Trophoblast cell (in vitro differentiated cells and primary cell): ENCODE measurements around the gene NTPCR.
"Not testable (repeated sequence)": the region's sequence is repeated elsewhere in the genome, so short reads cannot be mapped to it uniquely, and the experiment has no call there.

Experiments used
- DNase-seq, 2 donors: peaks; one replicate each; pipeline ENCODE4 v3.0.0-alpha.2; 2016
- H2AFZ ChIP-seq: 2 replicates; pipeline ENCODE4 v1.6.1; 2013; ENCODE audit warnings: low read length, moderate library complexity, mild to moderate bottlenecking; ENCODE audit not compliant: insufficient read depth, poor library complexity
- H2AK5ac ChIP-seq: 2 replicates; pipeline ENCODE4 v1.6.1; 2013; ENCODE audit warnings: mild to moderate bottlenecking, low read length
- H2BK120ac ChIP-seq: 2 replicates; pipeline ENCODE4 v1.6.1; 2013; ENCODE audit warnings: low read length, mild to moderate bottlenecking, moderate library complexity; ENCODE audit not compliant: insufficient read depth, poor library complexity
- H2BK12ac ChIP-seq: 2 replicates; pipeline ENCODE4 v1.6.1; 2013; ENCODE audit warnings: mild to moderate bottlenecking, low read length, moderate library complexity
- H2BK5ac ChIP-seq: 2 replicates; pipeline ENCODE4 v1.6.1; 2013; ENCODE audit warnings: low read length, low read depth, moderate library complexity, mild to moderate bottlenecking; ENCODE audit not compliant: poor library complexity
- H3K14ac ChIP-seq: 2 replicates; pipeline ENCODE4 v1.6.1; 2013; ENCODE audit warnings: mild to moderate bottlenecking, low read length
- H3K18ac ChIP-seq: 2 replicates; pipeline ENCODE4 v1.6.1; 2013; ENCODE audit warnings: mild to moderate bottlenecking, low read length
- H3K23ac ChIP-seq: 2 replicates; pipeline ENCODE4 v1.6.1; 2013; ENCODE audit warnings: low read length
- H3K27ac ChIP-seq: 2 replicates; pipeline ENCODE4 v1.5.1; 2013; ENCODE audit warnings: low read depth, mild to moderate bottlenecking, inconsistent platforms, low read length, moderate library complexity
- H3K27me3 ChIP-seq: 2 replicates; pipeline ENCODE4 v1.6.1; 2013; ENCODE audit warnings: inconsistent platforms, mild to moderate bottlenecking, low read length, moderate library complexity; ENCODE audit not compliant: insufficient read depth
- H3K36me3 ChIP-seq, 2 experiments: 1 replicate in 1 of 2; 2 replicates in 1 of 2; pipeline ENCODE4 v1.6.1; 2013; ENCODE audit warnings: low read length in 2 of 2, mild to moderate bottlenecking in 2 of 2, moderate library complexity in 1 of 2; ENCODE audit not compliant: insufficient read depth in 2 of 2, control insufficient read depth in 1 of 2
- H3K4ac ChIP-seq: 2 replicates; pipeline ENCODE4 v1.6.1; 2013; ENCODE audit warnings: low read depth, mild to moderate bottlenecking, low read length, moderate library complexity
- H3K4me1 ChIP-seq, 2 experiments: 1 replicate in 1 of 2; 2 replicates in 1 of 2; pipeline ENCODE4 v1.6.1; 2013; ENCODE audit warnings: low read length in 2 of 2, mild to moderate bottlenecking in 2 of 2, moderate library complexity in 1 of 2; ENCODE audit not compliant: insufficient read depth in 2 of 2, control insufficient read depth in 1 of 2
- H3K4me2 ChIP-seq: 2 replicates; pipeline ENCODE4 v1.6.1; 2013; ENCODE audit warnings: inconsistent platforms, mild to moderate bottlenecking, low read length, moderate library complexity
- H3K4me3 ChIP-seq: 2 replicates; pipeline ENCODE4 v1.5.1; 2013; ENCODE audit warnings: mild to moderate bottlenecking, low read depth, low read length, inconsistent platforms
- H3K79me1 ChIP-seq: one replicate; pipeline ENCODE4 v1.6.1; 2013; ENCODE audit warnings: low read length
- H3K79me2 ChIP-seq: 2 replicates; pipeline ENCODE4 v1.6.1; 2013; ENCODE audit warnings: low read length, mild to moderate bottlenecking; ENCODE audit not compliant: control insufficient read depth, insufficient read depth, poor library complexity
- H3K9ac ChIP-seq: 2 replicates; pipeline ENCODE4 v1.6.1; 2013; ENCODE audit warnings: mild to moderate bottlenecking, low read length
- H3K9me3 ChIP-seq: 2 replicates; pipeline ENCODE4 v1.6.1; 2013; ENCODE audit warnings: low read depth, mild to moderate bottlenecking, control low read depth, inconsistent platforms, low read length; ENCODE audit not compliant: insufficient read depth
- H4K12ac ChIP-seq: 2 replicates; pipeline ENCODE4 v1.6.1; 2013; ENCODE audit warnings: low read depth, mild to moderate bottlenecking, low read length, moderate library complexity
- H4K8ac ChIP-seq: 2 replicates; pipeline ENCODE4 v1.6.1; 2013; ENCODE audit warnings: low read depth, mild to moderate bottlenecking, low read length, moderate library complexity
- H4K91ac ChIP-seq: one replicate; pipeline ENCODE4 v1.6.1; 2013; ENCODE audit warnings: low read depth, mild to moderate bottlenecking, low read length, moderate library complexity
- WGBS: extraction: QIAGEN DNeasy Blood & Tissue Kit; methylation state at CpG from one replicate; pipeline ENCODE4 v1.1.7; 2013; ENCODE audit warnings: missing lambda C conversion rate; ENCODE audit not compliant: insufficient read length, insufficient coverage; ENCODE audit errors: extremely low coverage; 5-methylcytosine and 5-hydroxymethylcytosine counted together

The NTPCR gene

GRCh38 chr1:232927166-232927565, 23.2 kb upstream of the NTPCR start:
- not testable (repeated sequence) for H3K4me3 ChIP-seq, H3K18ac ChIP-seq, H2BK12ac ChIP-seq, H3K23ac ChIP-seq, H3K9ac ChIP-seq, H4K12ac ChIP-seq, H3K9me3 ChIP-seq, H3K4ac ChIP-seq, H4K8ac ChIP-seq, H3K79me1 ChIP-seq, H3K14ac ChIP-seq, H2AFZ ChIP-seq, H3K27me3 ChIP-seq, H3K4me2 ChIP-seq, H3K36me3 ChIP-seq, H2BK120ac ChIP-seq, H2BK5ac ChIP-seq, DNase-seq, H4K91ac ChIP-seq, H3K79me2 ChIP-seq, H2AK5ac ChIP-seq, H3K27ac ChIP-seq, H3K4me1 ChIP-seq
- WGBS, result no CpG with 5 or more reads among the region's 6 CpGs

DNA sequence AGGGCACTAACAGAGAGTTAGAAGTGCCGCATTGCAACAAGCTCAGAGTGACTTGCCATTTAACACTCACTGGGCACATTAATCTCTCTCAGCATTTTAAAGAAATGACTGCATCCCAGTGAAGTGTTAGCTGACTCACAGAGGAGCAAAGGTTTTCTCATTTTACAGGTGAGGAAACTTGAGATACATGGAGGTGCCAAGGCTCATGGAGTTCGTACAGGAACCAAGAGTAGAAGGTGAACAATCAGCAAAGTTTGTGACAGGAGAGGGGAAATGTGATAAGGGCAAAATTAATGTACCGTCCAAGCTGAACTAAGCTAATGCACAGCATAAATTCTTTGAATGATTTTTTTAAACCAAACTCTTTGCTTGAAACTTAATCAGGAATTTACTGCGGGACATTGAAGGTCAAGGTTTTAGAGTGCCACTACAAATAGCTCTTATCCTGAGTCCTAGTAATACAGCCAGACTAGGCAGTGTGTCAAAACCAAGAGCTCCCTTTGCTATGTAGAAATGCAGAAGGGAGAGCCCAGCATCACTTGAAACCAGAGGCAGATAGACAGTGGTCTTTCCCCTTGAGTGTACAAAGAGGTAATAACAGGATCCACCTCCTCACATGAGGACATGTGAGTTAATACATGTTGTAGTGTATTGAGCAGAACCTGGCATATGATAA, 22.4 kb upstream of the NTPCR start:
- Histone ChIP-seq H2AFZ (no peak overlapping the region), H3K18ac (no peak overlapping the region), H3K9ac (no peak overlapping the region), H3K79me2 (no peaks in the 10 kb centered on the region), H3K9me3 (peaks cover 6% of the 10 kb centered on the region), H3K14ac (no peak overlapping the region), H4K91ac (no peak overlapping the region), H2BK5ac (no peak overlapping the region), H3K4me1 (no peaks in the 10 kb centered on the region), H3K4me2 (no peak overlapping the region), H3K27me3 (no peaks in the 10 kb centered on the region), H3K79me1 (no peaks in the 10 kb centered on the region), H2BK12ac (no peak overlapping the region), H2BK120ac (no peak overlapping the region), H3K4me3 (no peak overlapping the region), H3K27ac (no peak overlapping the region), H3K4ac (no peak overlapping the region), H3K23ac (no peak overlapping the region), H2AK5ac (no peak overlapping the region), H4K12ac (no peak overlapping the region), H3K36me3 (no peaks in the 10 kb centered on the region), H4K8ac (no peak overlapping the region)
- no CpG with 5 or more reads among the region's 4 CpGs for WGBS
- DNase-seq, result no peak

- Histone ChIP-seq H3K79me1 (no peaks in the 10 kb centered on the region), H2AK5ac (no peak overlapping the region), H2BK12ac (no peak overlapping the region), H3K36me3 (no peaks in the 10 kb centered on the region), H4K8ac (no peak overlapping the region), H3K9ac (no peak overlapping the region), H3K4ac (no peak overlapping the region), H2BK5ac (no peak overlapping the region), H3K27ac (no peak overlapping the region), H3K18ac (no peak overlapping the region), H3K9me3 (no peaks in the 10 kb centered on the region), H2BK120ac (no peak overlapping the region), H4K91ac (no peak overlapping the region), H3K23ac (no peak overlapping the region), H2AFZ (no peak overlapping the region), H3K4me3 (no peak overlapping the region), H3K79me2 (no peaks in the 10 kb centered on the region), H4K12ac (no peak overlapping the region), H3K27me3 (no peaks in the 10 kb centered on the region), H3K4me2 (no peak overlapping the region), H3K4me1 (no peaks in the 10 kb centered on the region), H3K14ac (no peak overlapping the region)
- no CpG with 5 or more reads among the region's 3 CpGs for WGBS
- DNase-seq, result no peak
Measured at GRCh38 chr1:232932486-232933425, 17.7 kb upstream of the NTPCR start.

DNA sequence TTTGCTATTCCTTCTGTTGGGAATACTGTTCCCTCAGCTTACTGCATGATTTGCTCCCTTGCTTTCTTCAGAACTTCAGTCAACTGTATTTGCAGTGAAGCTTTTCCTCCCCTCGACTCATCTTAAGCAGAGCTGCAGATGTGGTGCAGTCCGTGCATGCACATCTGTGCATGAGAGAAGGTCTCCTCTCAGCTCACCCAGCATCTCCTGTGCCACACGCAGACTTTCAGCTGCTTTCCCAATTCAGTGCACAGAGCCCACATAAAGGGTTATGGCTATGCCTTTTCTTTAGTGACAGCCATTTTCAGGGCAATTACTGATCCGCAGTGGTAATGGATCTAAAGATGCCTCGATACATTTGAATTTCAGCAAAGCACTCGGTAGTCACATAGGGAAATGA, 13.5 kb upstream of the NTPCR start:
- DNase-seq, result no peak
- no peaks in the 10 kb centered on the region for H3K27me3 ChIP-seq
- H2BK12ac ChIP-seq, result no peak overlapping the region
- no CpG with 5 or more reads among the region's 6 CpGs for WGBS
- H3K23ac ChIP-seq, result no peak overlapping the region
- no peak overlapping the region for H3K9ac ChIP-seq
- H4K91ac ChIP-seq, result no peak overlapping the region
- H3K18ac ChIP-seq, result no peak overlapping the region
- H3K4ac ChIP-seq, result no peak overlapping the region
- H2AFZ ChIP-seq, result no peak overlapping the region
- H2BK120ac ChIP-seq, result no peak overlapping the region
- no peaks in the 10 kb centered on the region for H3K79me1 ChIP-seq
- no peaks in the 10 kb centered on the region for H3K4me1 ChIP-seq
- H3K9me3 ChIP-seq, result no peaks in the 10 kb centered on the region
- H3K36me3 ChIP-seq, result no peaks in the 10 kb centered on the region
- H3K4me3 ChIP-seq, result no peak overlapping the region
- no peak overlapping the region for H3K14ac ChIP-seq
- no peak overlapping the region for H2AK5ac ChIP-seq
- H3K79me2 ChIP-seq, result no peaks in the 10 kb centered on the region
- no peak overlapping the region for H2BK5ac ChIP-seq
- H4K8ac ChIP-seq, result no peak overlapping the region
- no peak overlapping the region for H3K27ac ChIP-seq
- H4K12ac ChIP-seq, result no peak overlapping the region
- H3K4me2 ChIP-seq, result no peak overlapping the region
